Liver (tissue), 9 donors: ENCODE measurements around the gene PPP6R2. TPM values are rescaled to one million over a fixed set of nuclear protein-coding genes. Genes with fewer than 3 reads are reported as not detected.

Experiments used
- DNase-seq: peaks from one replicate; pipeline ENCODE4 v3.0.0-alpha.2; 2017; ENCODE audit warnings: low spot score
- H3K27ac ChIP-seq, 2 donors: one replicate each; pipeline ENCODE4 v1.7.0; 2013; ENCODE audit warnings: inconsistent platforms in 2 of 2, low read length in 2 of 2, control low read depth in 1 of 2, low read depth in 1 of 2, mild to moderate bottlenecking in 1 of 2
- H3K27me3 ChIP-seq, 4 donors: one replicate each; pipeline versions ENCODE4 v1.6.1 to v1.7.0; 2013; ENCODE audit warnings: low read length in 3 of 4, inconsistent platforms in 1 of 4, mild to moderate bottlenecking in 1 of 4, moderate library complexity in 1 of 4; ENCODE audit not compliant: control insufficient read depth in 4 of 4, insufficient read depth in 4 of 4
- H3K36me3 ChIP-seq, 4 donors: one replicate each; pipeline versions ENCODE4 v1.6.1 to v1.7.0; 2013; ENCODE audit warnings: low read length in 3 of 4, mild to moderate bottlenecking in 3 of 4, low read depth in 1 of 4, moderate library complexity in 1 of 4; ENCODE audit not compliant: control insufficient read depth in 4 of 4, insufficient read depth in 3 of 4
- H3K4me1 ChIP-seq, 4 donors: one replicate each; pipeline versions ENCODE4 v1.6.1 to v1.7.0; 2013; ENCODE audit warnings: low read length in 3 of 4, mild to moderate bottlenecking in 3 of 4, moderate library complexity in 1 of 4; ENCODE audit not compliant: control insufficient read depth in 4 of 4, insufficient read depth in 4 of 4
- H3K4me3 ChIP-seq, 3 donors: one replicate each; pipeline versions ENCODE4 v1.6.1 to v1.7.0; 2013; ENCODE audit warnings: low read length in 3 of 3, control low read depth in 1 of 3, low read depth in 1 of 3, mild to moderate bottlenecking in 1 of 3
- H3K9ac ChIP-seq, 2 donors: one replicate each; pipeline ENCODE4 v1.7.0; 2013; ENCODE audit warnings: low read length in 2 of 2, mild to moderate bottlenecking in 2 of 2, moderate library complexity in 2 of 2, control low read depth in 1 of 2, low read depth in 1 of 2
- H3K9me3 ChIP-seq, 4 donors: one replicate each; pipeline versions ENCODE4 v1.6.1 to v1.7.0; 2013; ENCODE audit warnings: low read length in 3 of 4; ENCODE audit not compliant: control insufficient read depth in 4 of 4
- ATF3 ChIP-seq: IDR thresholded peaks from 2 replicates; pipeline ENCODE4 v1.6.1; 2016; ENCODE audit warnings: antibody characterized with exemption
- CTCF ChIP-seq: fragments of 150-350 bp; IDR thresholded peaks from 2 replicates; pipeline ENCODE4 v1.5.1; 2017; ENCODE audit warnings: improper control_type of control experiment, low read depth, low read length; ENCODE audit not compliant: missing input control
- EGR1 ChIP-seq, 2 donors: IDR thresholded peaks; 2 replicates each; pipeline ENCODE4 v1.6.1; 2016 to 2018; ENCODE audit warnings: antibody characterized with exemption in 2 of 2, low read depth in 2 of 2
- FOXA1 ChIP-seq: IDR thresholded peaks from 2 replicates; pipeline ENCODE4 v1.6.1; 2016; ENCODE audit warnings: antibody characterized with exemption
- FOXA2 ChIP-seq: IDR thresholded peaks from 2 replicates; pipeline ENCODE4 v1.6.1; 2016; ENCODE audit warnings: antibody characterized with exemption
- GABPA ChIP-seq, 2 donors: IDR thresholded peaks in 1 of 2; conservative IDR thresholded peaks in 1 of 2; 2 replicates each; pipeline ENCODE4 v1.6.1; 2016; ENCODE audit warnings: antibody characterized with exemption in 2 of 2, mild to moderate bottlenecking in 1 of 2, moderate library complexity in 1 of 2
- HNF4A ChIP-seq, 2 donors: conservative IDR thresholded peaks; 2 replicates each; pipeline ENCODE4 v1.6.1; 2016; ENCODE audit warnings: antibody characterized with exemption in 2 of 2, mild to moderate bottlenecking in 2 of 2
- HNF4G ChIP-seq: IDR thresholded peaks from 2 replicates; pipeline ENCODE4 v1.6.1; 2016; ENCODE audit warnings: antibody characterized with exemption
- JUND ChIP-seq, 2 donors: IDR thresholded peaks; 2 replicates each; pipeline ENCODE4 v1.6.1; 2016; ENCODE audit warnings: antibody characterized with exemption in 2 of 2
- MAX ChIP-seq: IDR thresholded peaks from 2 replicates; pipeline ENCODE4 v1.6.1; 2016; ENCODE audit warnings: antibody characterized with exemption
- NR2F2 ChIP-seq: IDR thresholded peaks from 2 replicates; pipeline ENCODE4 v1.6.1; 2016; ENCODE audit warnings: antibody characterized with exemption
- RAD21 ChIP-seq, 2 donors: IDR thresholded peaks; 2 replicates each; pipeline ENCODE4 v1.6.1; 2016; ENCODE audit warnings: antibody characterized with exemption in 2 of 2, mild to moderate bottlenecking in 2 of 2
- REST ChIP-seq: IDR thresholded peaks from 2 replicates; pipeline ENCODE4 v1.6.1; 2016; ENCODE audit warnings: antibody characterized with exemption, mild to moderate bottlenecking
- RXRA ChIP-seq, 2 donors: IDR thresholded peaks; 2 replicates each; pipeline ENCODE4 v1.6.1; 2017 to 2018; ENCODE audit warnings: antibody characterized with exemption in 2 of 2, mild to moderate bottlenecking in 1 of 2
- SP1 ChIP-seq: IDR thresholded peaks from 2 replicates; pipeline ENCODE4 v1.6.1; 2018; ENCODE audit warnings: antibody characterized with exemption, mild to moderate bottlenecking
- TAF1 ChIP-seq: conservative IDR thresholded peaks from 2 replicates; pipeline ENCODE4 v1.6.1; 2016; ENCODE audit warnings: antibody characterized with exemption, mild to moderate bottlenecking
- YY1 ChIP-seq: IDR thresholded peaks from 2 replicates; pipeline ENCODE4 v1.6.1; 2016; ENCODE audit warnings: antibody characterized with exemption, mild to moderate bottlenecking
- ZBTB33 ChIP-seq: IDR thresholded peaks from 2 replicates; pipeline ENCODE4 v1.6.1; 2016; ENCODE audit warnings: antibody characterized with exemption
- WGBS: extraction: QIAGEN DNeasy Blood & Tissue Kit; methylation state at CpG from one replicate; pipeline ENCODE4 v1.1.7; 2013; 5-methylcytosine and 5-hydroxymethylcytosine counted together
- polyA plus RNA-seq, 2 donors: library from polyadenylated mRNA; stranded (reverse) in 1 of 2; unstranded in 1 of 2; fragments of 200-250 nt in 1 of 2; fragments of >200 nt in 1 of 2; fragmentation: Nextera tagmentation in 1 of 2; extraction: Ambion mirVana in 1 of 2; gene quantifications; one replicate each; pipeline versions ENCODE4 v1.2.1 to v1.2.3, GENCODE V29; 2013 to 2015
- total RNA-seq, 2 donors: library from RNA; depleted of rRNA; stranded (reverse); fragments of >200 nt; gene quantifications; one replicate each; pipeline ENCODE4 v1.2.3, GENCODE V29; 2014
- donor health status: healthy.
- donor health status: healthy.
- donor health status: healthy.
- donor health status: healthy.
- donor health status: healthy.

The PPP6R2 gene
- total and polyA plus RNA-seq, 4 donors = 28.8 to 117 (median 47.2) TPM

GRCh38 chr22:50465066-50465930 lies 122.2 kb downstream of the PPP6R2 start:
- no peak for DNase-seq
- TF ChIP-seq HNF4A (conservative IDR thresholded peaks at IDR 0.05) (no peak), RXRA (IDR thresholded peaks at IDR 0.05) (no peak), RAD21 (IDR thresholded peaks at IDR 0.05) (no peak), NR2F2 (no peak), FOXA2 (no peak), EGR1 (IDR thresholded peaks at IDR 0.05; ENCODE audit: low read depth in 2 of 2) (no peak), HNF4G (no peak), CTCF (no peak), GABPA (IDR thresholded peaks at IDR 0.05 in 1 of 2, conservative IDR thresholded peaks at IDR 0.05 in 1 of 2) (no peak)
- H3K27ac ChIP-seq = no peak overlapping the region
- H3K9ac ChIP-seq = no peak overlapping the region
- H3K36me3 ChIP-seq = peaks cover 25 to 69% (median 33%) of the 10 kb centered on the region in 4 donors
- no peaks in the 10 kb centered on the region for H3K9me3 ChIP-seq
- no peak overlapping the region for H3K4me3 ChIP-seq
- peaks cover 0 to 3% (median 0%) of the 10 kb centered on the region in 4 donors for H3K4me1 ChIP-seq
- 95% methylated on average over 30 of the region's 30 CpGs for WGBS
- no peaks in the 10 kb centered on the region for H3K27me3 ChIP-seq

- Histone ChIP-seq H3K27me3 (no peaks in the 10 kb centered on the region), H3K9ac (no peak overlapping the region), H3K9me3 (no peaks in the 10 kb centered on the region), H3K36me3 (peaks cover 19 to 50% (median 22%) of the 10 kb centered on the region in 4 donors), H3K4me3 (no peak overlapping the region), H3K27ac (no peak overlapping the region), H3K4me1 (peaks cover 0 to 13% (median 3%) of the 10 kb centered on the region in 4 donors)
- DNase-seq = no peak
- no peak for TF ChIP-seq SP1
- TF ChIP-seq JUND (IDR thresholded peaks at IDR 0.05) = no peak
- TF ChIP-seq HNF4A (conservative IDR thresholded peaks at IDR 0.05) = no peak
- TF ChIP-seq NR2F2 = no peak
- no peak for TF ChIP-seq FOXA1
- no peak for TF ChIP-seq RAD21 (IDR thresholded peaks at IDR 0.05)
- no peak for TF ChIP-seq EGR1 (IDR thresholded peaks at IDR 0.05; ENCODE audit: low read depth in 2 of 2)
- TF ChIP-seq HNF4G = no peak
- TF ChIP-seq YY1 = no peak
- TF ChIP-seq ZBTB33 = no peak
- TF ChIP-seq CTCF = no peak
- no peak for TF ChIP-seq FOXA2
- no peak for TF ChIP-seq TAF1
- TF ChIP-seq REST = no peak
- no peak for TF ChIP-seq ATF3
- no peak for TF ChIP-seq MAX
- TF ChIP-seq RXRA (IDR thresholded peaks at IDR 0.05) = no peak
- WGBS = 96% methylated on average over 24 of the region's 24 CpGs
These were observed 124.2 kb downstream of the PPP6R2 start for GRCh38 chr22:50467341-50467740.
